ENCODE results near the gene HPS3.

Gene HPS3

DNA sequence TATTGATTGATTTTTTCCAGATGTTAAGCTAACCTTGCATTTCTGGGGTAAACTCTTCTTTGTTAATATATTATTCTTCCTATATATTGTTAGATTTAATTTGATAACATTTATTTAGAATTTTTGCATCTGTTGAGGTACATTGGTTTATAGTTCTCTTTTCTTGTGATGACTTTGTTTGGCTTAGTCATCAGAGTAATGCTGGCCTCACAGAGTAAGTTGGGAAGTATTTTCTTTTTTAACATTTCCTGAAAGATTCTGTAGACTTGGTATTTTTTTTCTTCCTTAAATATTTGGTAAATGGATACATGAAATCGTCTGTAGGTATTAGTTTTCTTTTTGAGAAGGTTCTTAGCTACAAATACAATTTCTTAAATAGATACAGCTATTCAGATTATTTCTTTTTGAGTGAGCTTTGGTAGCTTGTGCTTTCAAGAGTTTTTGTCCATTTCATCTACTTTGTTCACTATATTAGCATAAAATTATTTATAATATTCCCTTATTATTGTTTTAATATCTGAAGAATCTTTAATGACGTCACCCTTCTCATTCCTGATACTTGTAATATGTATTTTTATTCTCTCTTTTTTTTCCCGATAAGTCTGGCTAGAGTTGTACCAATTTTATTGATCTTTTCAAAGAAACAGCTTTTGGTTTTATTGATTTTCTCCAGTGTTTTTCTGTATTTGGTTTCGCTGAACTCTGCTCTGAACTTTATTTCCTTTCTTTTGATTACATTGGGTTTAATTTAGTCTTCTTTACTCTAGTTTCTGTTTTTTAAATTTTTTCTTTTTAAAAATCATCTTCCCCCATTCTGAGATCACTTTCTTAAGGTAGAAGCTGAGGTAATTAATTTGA is 6.5 kb upstream of the HPS3 start:
- no peak for DNase-seq

DNA sequence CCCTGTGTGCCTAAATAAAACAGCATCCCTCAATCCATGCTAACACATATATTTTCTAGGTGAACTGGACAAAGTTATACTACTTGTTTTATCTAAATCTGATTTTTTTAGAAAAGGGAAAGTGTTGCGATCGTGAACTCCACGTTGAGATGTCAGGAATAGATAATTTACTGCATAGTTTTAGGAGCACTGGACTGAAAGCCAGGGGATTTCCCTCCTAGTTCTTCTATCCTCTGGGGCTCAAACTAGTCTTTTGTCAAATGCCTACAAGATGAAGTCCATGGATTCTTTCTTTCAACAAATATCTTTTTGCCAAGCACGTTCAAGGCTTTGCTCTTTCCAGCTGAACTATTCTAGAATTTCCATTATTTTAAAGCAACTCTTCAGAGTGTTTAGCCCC is 617 bp upstream of the HPS3 start:
- no peak for DNase-seq

DNA sequence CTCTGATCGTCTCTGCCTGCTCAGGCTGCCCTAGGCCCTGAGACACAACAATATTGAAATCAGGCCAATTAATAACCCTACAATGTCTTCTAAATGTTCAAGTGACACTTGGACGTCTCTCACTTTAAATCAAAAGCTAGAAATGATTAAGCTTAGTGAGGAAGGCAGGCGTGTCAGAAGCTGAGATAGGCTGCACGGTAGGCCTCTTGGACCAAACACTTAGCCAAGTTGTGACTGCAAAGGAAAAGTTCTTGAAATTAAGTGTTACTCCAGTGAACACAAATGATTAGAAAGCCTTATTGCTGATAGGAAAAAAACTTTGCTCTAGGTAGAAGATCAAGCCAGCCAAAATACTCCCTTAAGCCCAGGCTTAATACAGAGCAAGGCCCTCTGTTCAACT is 2.2 kb downstream of the HPS3 start:
- DNase-seq = no peak

DNA sequence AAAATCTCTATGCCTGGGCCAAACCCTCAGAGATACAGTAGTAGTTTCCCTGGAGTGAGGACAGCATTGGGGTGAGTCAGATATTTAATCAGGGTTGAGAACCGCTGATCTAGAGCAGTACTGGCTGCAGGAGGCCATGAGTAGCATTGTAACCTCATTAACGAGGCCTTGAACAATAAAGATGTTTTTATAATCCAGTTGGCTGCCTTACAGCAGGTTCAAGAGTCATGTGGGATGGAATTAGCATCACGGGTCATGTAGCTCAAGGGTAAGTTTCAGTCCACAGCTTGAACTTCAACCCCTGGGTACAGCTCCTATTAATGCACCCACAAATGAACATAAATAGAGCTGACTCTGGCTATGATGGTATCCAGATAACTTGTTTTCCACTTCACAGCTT is 5.1 kb downstream of the HPS3 start:
- DNase-seq = no peak

DNA sequence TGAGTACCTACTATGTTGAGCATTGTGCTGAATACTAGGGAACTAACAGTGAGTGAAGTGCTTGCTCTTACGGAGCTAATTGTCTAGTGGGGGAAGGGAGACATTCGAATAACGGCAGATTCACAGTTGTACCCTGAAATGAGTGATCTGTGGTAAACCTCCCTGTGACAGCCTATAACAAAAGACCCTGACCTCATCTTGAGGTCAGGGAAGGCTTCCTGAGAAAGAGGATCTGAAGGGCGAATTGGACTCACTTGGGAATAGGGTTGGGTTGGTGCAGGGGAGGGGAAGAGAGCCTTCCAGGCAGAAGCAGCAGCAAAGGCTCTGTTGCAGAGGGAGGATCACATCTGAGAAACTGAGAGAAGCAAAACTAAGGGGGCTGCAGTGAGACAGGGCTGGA is 13.2 kb downstream of the HPS3 start:
- DNase-seq = no peak

DNA sequence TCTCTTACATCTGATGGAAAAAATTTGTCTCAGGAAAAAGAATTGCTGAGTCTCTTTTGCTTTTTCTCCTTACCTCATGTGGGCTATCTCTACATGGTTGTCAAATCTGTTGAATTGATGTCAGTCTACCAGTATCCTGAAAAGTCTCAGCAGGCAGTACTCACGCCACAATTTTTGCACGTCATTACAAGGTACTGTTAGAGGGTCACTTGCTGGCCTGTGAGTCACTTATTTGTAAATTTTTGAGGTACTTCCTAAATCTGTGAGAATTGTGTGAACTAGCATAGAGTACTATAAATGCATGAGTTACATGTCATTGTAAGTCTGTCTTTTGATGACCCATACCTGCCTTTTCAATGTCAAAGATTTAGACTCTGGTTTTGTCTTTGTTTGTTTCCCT is 15.9 kb downstream of the HPS3 start:
- no peak for DNase-seq

DNA sequence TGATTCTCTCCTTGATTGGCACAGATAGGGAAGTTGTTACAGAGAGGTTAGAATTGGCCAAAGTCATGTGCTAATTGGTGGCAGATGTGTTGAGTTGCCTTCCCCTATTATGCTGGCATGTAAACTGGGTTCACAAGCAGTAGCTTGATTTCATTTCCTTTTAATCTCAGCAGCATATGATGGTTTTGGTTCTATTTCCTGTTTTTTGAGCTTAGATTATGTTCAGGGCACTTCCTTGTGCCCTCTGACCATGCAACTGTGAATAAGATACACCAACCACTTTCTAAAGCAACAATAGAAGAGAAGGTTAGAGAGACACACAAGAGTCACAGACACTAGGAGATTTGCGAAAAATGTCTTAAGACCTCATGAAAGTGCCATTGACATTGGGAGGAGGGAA is 16.5 kb downstream of the HPS3 start:
- no peak for DNase-seq

DNA sequence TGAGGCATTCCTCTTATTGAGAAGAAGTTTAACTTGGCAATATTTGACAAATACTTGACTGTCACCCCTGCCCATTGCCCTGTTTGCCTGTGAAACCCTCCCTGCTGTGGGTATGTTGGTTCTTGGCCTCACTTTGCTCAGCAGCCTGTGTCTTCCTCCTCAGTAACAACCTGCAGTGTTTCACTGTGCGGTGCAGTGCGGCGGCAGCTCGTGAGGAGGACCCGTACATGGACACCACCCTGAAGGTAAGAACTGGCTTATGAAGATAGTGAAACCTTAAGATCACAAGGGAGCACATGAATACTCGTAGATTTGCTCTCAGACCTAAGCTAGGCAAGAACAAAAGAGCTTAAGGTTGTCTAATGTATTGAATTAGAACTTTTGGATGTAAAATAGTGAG is 21.0 kb downstream of the HPS3 start:
- DNase-seq = no peak

DNA sequence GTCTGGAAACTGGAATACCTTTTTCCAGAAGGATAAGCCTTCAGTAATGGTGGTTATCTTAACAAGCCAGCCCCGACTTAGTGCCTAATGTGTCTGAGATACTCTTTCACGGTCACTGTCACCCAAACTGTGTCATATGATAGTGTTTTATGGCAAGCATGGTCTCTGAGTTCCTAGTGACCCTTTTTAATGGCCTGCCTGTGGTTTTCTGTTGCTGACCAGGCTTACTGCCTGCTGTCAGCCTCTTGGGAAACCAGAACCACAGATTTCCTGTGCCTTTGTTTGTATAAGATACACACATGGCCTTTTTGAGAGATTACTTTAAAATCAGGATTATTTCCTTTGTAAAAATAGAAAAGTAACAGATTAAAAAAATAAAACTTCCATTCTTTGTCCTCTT is 22.4 kb downstream of the HPS3 start:
- DNase-seq = no peak

DNA sequence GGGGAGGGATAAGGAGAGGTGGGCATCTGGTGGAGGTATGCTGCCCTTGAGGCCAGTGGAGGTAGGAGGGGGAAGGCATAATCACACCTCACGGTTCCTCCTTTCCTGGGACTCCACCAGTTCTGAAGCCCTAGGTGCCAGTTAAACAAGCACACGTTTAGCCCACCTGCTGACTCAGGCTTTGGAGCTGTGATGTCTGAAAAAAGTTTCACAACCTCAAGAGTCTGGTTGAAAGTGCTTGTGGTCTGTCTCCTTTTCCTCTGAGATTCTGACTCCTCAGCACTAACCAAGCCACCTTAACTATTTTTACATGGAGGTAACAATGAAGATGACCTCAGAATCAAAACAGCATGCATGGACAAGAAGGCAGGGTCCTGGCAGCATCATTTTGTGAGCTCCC is 23.0 kb downstream of the HPS3 start:
- no peak for DNase-seq

DNA sequence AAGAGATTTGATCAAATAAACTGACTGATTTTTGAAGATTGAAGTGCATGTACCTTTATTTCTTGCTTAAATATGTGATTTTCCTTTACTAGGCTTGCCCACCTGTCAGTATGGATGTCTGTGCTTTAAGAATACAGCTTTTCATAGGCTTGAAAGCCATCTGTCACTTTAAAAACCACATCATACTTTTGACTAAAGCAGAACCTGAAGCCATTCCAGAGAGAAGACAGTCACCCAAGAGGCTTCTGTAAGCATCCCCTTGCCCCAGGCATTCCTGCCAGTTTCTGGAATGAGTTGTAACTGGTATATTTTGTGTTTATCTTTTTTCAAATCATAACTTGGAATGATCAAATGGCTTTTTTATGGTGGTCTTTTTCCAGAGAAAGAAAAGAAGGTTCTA is 24.0 kb downstream of the HPS3 start:
- DNase-seq = no peak

DNA sequence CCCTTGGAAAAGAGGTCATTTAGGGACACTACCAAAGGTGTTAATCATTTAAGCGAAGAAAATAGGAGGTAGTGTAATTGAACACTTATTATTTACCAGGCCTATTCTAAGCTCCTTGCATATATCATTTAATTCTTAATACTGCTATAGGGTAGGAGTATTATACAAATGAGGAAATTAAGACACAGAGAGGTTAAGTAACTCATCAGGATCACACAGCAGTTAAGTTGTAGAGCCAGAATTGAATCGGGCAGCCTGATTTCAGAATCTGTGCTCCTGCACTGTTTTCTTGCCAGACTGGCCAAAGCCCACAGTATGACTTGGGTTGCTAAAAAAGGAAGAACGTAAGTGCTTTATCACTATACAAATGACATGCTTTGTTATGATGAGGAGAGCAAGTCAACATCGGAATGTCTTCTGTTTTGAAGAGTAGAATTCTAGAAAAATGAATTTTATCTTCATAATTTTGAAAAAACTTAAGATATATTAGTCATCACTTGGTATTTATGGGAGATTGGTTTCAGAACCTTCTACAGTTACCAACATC is 31.4 kb downstream of the HPS3 start:
- no peak for DNase-seq

DNA sequence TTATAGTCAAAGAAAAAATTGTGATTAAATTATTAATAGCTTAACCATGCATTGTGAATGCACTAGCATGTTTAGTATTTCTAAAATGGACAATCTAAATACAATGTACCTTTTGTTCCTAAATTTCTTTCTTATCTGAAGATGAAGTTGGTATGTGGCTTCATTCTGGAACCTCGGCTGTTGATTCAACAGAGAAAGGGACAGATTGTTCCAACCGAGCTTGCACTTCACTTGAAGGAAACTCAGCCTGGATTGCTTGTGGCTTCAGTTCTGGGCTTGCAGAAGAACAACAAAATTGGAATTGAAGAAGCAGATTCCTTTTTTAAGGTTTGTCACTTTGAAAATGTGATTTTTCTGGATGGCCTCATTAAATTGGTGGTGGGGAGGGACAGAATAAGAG is 32.6 kb downstream of the HPS3 start:
- no peak for DNase-seq

DNA sequence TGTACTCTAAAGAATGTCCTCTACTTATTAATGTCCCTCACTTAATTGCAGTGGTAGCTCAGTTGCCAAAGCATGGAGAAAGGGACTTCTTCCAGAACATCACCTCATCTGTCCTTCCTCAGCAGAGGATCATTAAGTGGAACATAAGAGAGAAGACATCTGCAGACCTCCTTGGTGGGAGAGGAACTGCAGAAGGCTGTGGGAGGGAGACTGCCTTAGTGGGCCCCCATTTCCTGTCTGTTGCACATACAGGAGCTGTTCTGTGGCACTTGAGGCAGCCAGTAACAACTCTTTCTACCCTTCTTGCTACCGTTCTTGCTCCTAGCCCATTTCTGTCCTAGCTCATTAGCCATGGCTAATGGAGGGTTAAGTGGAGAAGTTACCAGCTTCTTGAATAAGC is 33.6 kb downstream of the HPS3 start:
- no peak for DNase-seq

DNA sequence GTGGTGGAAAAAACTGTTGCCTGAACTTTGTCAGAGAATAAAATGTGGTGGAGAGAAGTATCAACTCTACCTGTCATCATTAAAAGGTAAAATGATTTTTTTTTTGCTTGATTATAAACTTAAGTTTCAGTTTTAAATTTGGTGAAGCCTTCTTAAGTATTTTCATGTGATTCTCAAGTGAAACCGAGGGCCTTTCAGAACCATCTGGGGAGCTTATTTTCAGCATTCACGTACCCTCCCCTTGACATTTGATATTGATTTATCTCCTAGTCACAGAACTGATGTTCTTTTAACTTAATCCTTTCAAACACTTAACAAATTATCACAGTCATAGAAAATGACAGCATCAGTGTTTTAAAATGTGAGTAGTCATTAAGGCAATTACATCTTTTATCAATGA is 38.5 kb downstream of the HPS3 start:
- no peak for DNase-seq

DNA sequence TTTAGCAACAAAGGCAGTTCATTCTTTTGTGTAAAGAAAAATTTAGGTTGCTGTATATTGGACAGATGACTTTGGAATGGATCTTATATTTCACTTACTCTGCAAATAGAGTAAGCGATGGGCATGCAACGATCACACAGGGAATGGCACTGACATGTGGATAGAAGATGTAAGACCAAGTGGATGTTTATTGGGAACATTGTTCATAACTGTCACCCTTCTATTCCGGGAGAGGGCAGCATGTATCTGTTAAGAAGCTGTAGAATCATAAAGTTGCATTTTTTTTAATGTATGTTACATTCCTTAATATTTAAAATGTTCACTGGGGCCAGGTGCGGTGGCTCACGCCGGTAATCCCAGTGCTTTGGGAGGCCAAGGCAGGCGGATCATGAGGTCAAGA is 41.2 kb downstream of the HPS3 start:
- DNase-seq = no peak

DNA sequence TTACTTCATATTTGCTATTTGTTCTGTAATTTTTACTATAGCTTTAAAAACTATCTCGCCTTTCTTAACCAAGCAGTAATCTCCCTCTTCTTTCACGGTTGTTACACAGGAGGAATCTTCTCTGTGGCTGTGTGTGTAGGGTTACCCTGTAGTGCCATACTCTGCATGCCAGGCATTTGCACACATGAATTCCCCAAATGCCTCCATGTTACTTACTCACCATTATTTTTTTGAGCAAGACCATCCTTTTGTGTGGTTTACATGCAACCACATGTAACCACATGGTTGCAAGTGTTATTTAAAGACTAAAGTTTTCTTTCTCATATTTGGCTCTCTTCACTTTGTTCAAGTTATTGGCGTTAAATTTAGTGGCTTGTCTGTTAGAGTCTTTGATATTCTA is 45.5 kb downstream of the HPS3 start:
- no peak for DNase-seq

DNA sequence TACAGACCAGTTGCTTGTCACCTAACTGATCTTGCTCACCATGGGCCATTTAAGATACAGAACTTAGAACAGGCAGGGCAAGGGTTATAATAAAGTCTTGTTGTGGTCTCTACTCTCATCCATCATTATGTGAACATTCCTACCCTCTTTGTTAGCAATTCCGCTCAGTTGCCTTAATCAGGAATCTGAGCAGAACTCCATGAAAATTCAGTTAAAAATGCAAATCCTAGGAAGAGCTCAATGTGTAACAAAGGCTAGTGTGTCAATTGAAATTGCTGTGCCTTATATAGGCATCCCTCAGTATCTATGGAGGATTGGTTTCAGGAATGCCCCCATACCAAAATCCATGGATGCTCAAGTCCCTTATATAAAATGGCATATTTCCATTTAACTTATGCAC is 47.7 kb downstream of the HPS3 start:
- no peak for DNase-seq

DNA sequence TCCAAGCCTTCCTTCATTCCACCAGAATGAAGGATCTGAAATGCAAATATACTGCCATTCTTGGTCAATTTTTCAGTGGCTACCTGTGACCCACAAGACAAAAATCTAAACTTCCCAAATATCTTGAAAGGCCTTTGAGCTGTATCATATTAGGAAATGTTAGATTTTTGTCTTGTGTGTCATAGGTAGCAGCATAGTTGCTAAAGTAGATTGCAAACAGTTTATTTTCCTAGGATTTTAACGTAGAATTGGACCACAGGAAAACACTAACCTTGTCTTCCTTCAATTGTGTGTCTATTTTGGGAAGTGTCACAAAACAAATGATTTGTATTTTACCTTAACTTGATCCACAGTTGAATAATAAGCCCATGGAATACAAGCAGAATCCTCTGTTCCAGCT is 49.8 kb downstream of the HPS3 start:
- no peak for DNase-seq

DNA sequence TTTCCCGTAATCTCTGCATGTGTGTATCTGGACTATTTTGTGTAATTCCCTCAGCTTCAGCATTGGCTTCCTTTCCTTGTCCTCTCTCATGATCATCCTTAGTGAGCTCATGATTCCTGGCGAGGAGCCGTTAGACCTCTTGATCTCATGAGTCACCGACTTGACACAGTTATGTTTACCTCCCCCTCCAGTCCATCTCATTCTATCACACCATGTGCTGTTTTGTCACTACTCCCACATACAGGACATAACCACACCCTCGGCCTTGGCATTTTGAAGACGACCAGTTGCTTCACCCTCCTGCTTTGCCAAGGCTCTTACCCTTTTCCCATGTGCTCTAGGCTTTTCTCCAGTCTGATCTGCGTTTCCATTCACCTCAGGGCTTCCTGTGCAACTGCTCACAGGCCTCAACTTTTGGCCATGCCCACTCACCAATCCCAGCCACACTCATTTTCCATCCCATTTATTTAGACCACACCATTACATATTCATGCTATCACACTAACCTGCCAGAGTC is 50.7 kb downstream of the HPS3 start:
- DNase-seq = peak; percentile 70

DNA sequence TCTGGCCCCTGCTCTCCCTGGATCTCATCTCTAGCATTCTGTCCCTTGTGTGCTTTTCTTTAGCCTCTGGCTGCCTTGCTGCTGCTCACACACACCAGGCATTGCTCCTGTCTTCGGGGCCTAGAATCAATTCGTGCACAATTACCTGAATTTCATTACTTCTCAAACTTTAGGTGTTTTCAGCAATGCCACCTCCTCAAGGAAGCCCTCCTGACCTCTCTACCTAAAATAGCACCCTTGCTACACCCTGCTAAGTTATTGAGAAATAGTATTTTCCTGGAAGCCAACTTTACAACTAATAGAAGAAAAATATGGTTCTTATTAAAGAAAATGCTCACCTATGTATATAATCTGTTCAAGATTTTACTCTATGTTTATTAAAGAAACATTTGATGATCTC is 51.7 kb downstream of the HPS3 start:
- DNase-seq = no peak

DNA sequence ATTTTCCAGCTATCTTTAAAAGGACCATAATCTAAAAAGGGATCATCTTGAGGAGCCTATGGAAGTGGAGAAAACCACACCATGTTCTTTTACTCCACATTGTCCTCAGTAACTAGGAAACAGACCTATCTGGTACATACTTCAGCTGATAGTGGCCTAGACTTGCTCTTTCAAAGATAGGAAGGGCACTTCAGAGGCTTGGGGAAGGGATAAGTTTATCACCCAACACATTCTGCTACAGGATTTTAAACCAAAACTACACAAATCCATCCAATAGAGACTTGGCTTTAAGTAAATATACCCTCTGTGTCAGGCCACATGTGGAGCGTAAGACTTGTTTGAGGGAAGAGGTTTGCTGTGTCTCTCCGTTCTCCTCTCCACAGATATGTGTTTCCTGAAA is 56.8 kb downstream of the HPS3 start:
- DNase-seq = no peak

DNA sequence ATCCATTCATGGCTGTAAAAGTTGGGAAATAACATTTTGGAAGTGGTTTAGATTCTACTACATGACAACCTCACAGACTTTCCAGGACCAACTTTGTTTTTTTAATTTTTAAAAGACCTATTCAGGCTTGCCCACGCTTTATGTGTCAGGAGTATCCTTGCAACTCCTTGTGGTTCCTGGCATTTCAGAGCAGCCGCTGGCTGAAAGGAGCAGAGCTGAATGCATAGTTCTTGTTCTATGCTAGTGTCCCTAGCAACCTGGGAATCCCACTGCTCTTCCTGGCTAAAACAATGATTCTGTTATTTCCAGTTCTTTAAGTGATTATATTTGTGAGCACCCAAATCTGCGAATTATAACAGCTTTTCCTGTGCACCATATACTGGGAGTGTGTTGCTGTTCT is 57.3 kb downstream of the HPS3 start:
- no peak for DNase-seq

DNA sequence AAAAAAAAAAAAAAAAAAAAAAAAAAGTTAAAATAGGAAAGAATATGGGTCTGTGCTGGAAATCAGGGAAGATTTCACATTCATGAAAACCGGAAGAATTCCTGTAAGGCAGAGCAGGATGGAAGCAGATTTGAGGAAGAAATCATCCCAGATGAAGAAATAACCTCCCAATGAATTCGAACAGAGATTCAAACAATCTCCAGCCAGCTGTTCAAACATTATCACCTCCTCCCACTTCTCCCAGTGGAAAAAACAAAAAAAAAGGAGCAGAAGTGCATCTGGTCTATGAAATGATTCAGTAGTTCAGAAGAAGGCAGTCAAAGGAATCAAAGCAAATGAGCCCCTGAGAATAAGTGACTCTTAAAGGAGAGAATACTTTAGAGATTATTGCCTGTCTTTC is 59.1 kb downstream of the HPS3 start:
- DNase-seq = no peak

DNA sequence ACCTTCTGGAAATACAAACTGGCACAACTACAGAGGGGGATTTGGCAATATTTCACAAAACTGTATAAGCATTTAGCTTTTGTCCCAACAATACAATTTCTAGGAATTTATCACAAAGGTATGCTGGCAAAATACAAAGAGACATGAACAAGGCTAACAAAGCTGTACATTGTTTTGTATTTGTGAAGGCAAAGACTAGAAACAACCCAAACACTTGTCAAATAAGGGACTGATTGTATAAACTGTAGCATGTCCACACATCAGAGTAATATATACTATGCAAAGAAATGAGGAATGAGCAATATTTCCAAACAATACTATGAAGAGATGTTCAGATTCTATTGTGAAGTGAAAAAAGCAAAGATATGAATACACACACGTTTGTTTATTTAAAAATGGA is 65.8 kb downstream of the HPS3 start:
- no peak for DNase-seq

All from NCI-H446 treated with DMSO at 0.1 percent for 48 hours (cell line).